Measurements from ENCODE around the gene TMIGD1. TPM values are rescaled to one million over a fixed set of nuclear protein-coding genes. Genes with fewer than 3 reads are reported as not detected.

TMIGD1 gene
- total and polyA plus RNA-seq, 2 donors (not counting 1 experiment from before 2014, with no cell fraction given), result not detected

DNA sequence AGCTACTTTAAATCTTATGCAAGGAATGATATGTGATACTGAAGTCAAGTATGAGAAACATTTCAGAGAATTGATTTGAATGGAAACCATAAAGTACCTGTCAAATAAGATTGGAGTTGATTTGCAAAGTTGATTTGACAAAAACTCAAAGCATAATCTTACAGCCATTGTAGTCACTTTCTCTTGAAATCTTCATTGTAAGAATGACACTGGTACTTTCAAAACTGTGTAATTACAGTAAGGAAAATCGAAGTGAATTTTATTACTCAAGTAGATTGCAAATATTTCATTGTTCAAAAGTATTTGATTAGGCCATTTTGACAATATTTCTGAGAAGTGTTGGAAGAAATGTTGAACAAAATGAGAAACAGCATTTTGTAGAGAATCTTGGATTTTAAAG lies 48.5 kb upstream of the TMIGD1 start:
- Histone ChIP-seq H3K27ac (ENCODE audit: low read length in 2 of 2) (no peak overlapping the region), H3K27me3 (replicated peaks in 1 of 4; ENCODE audit: control extremely low read depth in 1 of 4, control insufficient read depth in 3 of 4, insufficient read depth in 4 of 4, low read length in 3 of 4) (peaks cover 0 to 22% (median 20%) of the 10 kb centered on the region in 4 experiments), H3K4me3 (ENCODE audit: control extremely low read depth in 1 of 5, extremely low read depth in 1 of 5, insufficient read depth in 1 of 5, low read depth in 2 of 5, low read length in 4 of 5) (no peak overlapping the region), H3K4me1 (ENCODE audit: control insufficient read depth in 2 of 2, insufficient read depth in 2 of 2, low read length in 2 of 2) (peaks cover 17 to 19% of the 10 kb centered on the region in 2 donors), H3K4me2 (replicated peaks; ENCODE audit: low read depth, low read length, poor library complexity, severe bottlenecking) (no peak overlapping the region), H3K9me3 (ENCODE audit: control extremely low read depth in 1 of 3, control insufficient read depth in 2 of 3, insufficient read depth in 1 of 3, low read length in 2 of 3) (no peaks in the 10 kb centered on the region), H4K20me1 (ENCODE audit: control insufficient read depth, insufficient read depth, low read length, poor library complexity, severe bottlenecking) (peaks cover 14% of the 10 kb centered on the region), H3K36me3 (replicated peaks in 1 of 2; ENCODE audit: control extremely low read depth in 1 of 2, control insufficient read depth in 1 of 2, extremely low read depth in 1 of 2, insufficient read depth in 2 of 2, low read length in 1 of 2) (no peaks in the 10 kb centered on the region), H3K79me2 (ENCODE audit: control insufficient read depth, insufficient read depth, low read length) (no peaks in the 10 kb centered on the region), H2AFZ (ENCODE audit: insufficient read depth, low read depth, low read length, poor library complexity, severe bottlenecking) (no peak overlapping the region), H3K9ac (ENCODE audit: low read length) (no peak overlapping the region)
- H3K4me3 Mint-ChIP-seq, result no peak overlapping the region
- intact Hi-C loops (cut with micrococcal nuclease), result no loop called here
- WGBS (ENCODE audit: insufficient coverage), result no CpG with 5 or more reads among the region's 1 CpG
- no peaks in the 10 kb centered on the region for H3K9me3 Mint-ChIP-seq (ENCODE audit: insufficient read depth)
- no peak for TF ChIP-seq EZH2 (IDR thresholded peaks at IDR 0.05; ENCODE audit: borderline replicate concordance, insufficient read depth, low read depth, low read length, poor library complexity, severe bottlenecking)
- TF ChIP-seq, protein P1, sequence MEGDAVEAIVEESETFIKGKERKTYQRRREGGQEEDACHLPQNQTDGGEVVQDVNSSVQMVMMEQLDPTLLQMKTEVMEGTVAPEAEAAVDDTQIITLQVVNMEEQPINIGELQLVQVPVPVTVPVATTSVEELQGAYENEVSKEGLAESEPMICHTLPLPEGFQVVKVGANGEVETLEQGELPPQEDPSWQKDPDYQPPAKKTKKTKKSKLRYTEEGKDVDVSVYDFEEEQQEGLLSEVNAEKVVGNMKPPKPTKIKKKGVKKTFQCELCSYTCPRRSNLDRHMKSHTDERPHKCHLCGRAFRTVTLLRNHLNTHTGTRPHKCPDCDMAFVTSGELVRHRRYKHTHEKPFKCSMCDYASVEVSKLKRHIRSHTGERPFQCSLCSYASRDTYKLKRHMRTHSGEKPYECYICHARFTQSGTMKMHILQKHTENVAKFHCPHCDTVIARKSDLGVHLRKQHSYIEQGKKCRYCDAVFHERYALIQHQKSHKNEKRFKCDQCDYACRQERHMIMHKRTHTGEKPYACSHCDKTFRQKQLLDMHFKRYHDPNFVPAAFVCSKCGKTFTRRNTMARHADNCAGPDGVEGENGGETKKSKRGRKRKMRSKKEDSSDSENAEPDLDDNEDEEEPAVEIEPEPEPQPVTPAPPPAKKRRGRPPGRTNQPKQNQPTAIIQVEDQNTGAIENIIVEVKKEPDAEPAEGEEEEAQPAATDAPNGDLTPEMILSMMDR (IDR thresholded peaks at IDR 0.05), result no peak
- ChIA-PET POLR2A (no interaction called here), CTCF (no interaction called here)
- ATAC-seq (ENCODE audit: low read depth) (no peak), DNase-seq (no peak)
- H3K27me3 Mint-ChIP-seq, result peaks cover 32% of the 10 kb centered on the region
- no peak overlapping the region for H3K27ac Mint-ChIP-seq
- peaks cover 28% of the 10 kb centered on the region for H3K4me1 Mint-ChIP-seq

DNA sequence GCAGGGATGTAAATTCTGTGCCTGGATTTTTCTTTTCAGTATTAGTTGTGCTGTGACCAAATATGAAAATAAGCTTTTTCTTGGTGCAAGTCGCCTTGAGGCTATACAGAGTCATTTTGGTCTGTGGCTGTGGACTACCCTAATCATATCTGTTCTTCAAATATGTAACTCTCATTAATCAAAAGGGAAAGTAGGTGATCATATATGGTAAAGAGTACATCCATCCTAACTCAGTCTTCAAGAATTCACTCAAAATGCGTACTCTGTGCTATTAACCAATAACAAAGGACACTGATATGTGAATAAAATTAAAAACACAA lies 47.4 kb upstream of the TMIGD1 start:
- H3K9me3 ChIP-seq (ENCODE audit: control extremely low read depth in 1 of 3, control insufficient read depth in 2 of 3, insufficient read depth in 1 of 3, low read length in 2 of 3), result no peaks in the 10 kb centered on the region
- Mint-ChIP-seq H3K4me3 (no peak overlapping the region), H3K4me1 (peaks cover 28% of the 10 kb centered on the region), H3K27ac (no peak overlapping the region), H3K27me3 (peaks cover 41% of the 10 kb centered on the region), H3K9me3 (ENCODE audit: insufficient read depth) (no peaks in the 10 kb centered on the region)
- ChIA-PET POLR2A (no interaction called here), CTCF (interaction anchor here (0.6 to 1.0 kb wide), 3 partner anchors 16 to 46 kb away, joined by 4 to 5 read pairs (median 4); no protein-coding TSS in a partner anchor)
- no peak overlapping the region for H2AFZ ChIP-seq (ENCODE audit: insufficient read depth, low read depth, low read length, poor library complexity, severe bottlenecking)
- peaks cover 17 to 19% of the 10 kb centered on the region in 2 donors for H3K4me1 ChIP-seq (ENCODE audit: control insufficient read depth in 2 of 2, insufficient read depth in 2 of 2, low read length in 2 of 2)
- DNase-seq (no peak), ATAC-seq (ENCODE audit: low read depth) (no peak)
- H3K4me2 ChIP-seq (replicated peaks; ENCODE audit: low read depth, low read length, poor library complexity, severe bottlenecking), result no peak overlapping the region
- no peaks in the 10 kb centered on the region for H3K36me3 ChIP-seq (replicated peaks in 1 of 2; ENCODE audit: control extremely low read depth in 1 of 2, control insufficient read depth in 1 of 2, extremely low read depth in 1 of 2, insufficient read depth in 2 of 2, low read length in 1 of 2)
- no peak overlapping the region for H3K27ac ChIP-seq (ENCODE audit: low read length in 2 of 2)
- TF ChIP-seq EZH2 (IDR thresholded peaks at IDR 0.05; ENCODE audit: borderline replicate concordance, insufficient read depth, low read depth, low read length, poor library complexity, severe bottlenecking), result no peak
- TF ChIP-seq, protein P1 (IDR thresholded peaks at IDR 0.05), result no peak
- no CpG with 5 or more reads among the region's 2 CpGs for WGBS (ENCODE audit: insufficient coverage)
- H3K27me3 ChIP-seq (replicated peaks in 1 of 4; ENCODE audit: control extremely low read depth in 1 of 4, control insufficient read depth in 3 of 4, insufficient read depth in 4 of 4, low read length in 3 of 4), result peaks cover 0 to 32% (median 30%) of the 10 kb centered on the region in 4 experiments
- intact Hi-C loops (cut with micrococcal nuclease), result no loop called here
- H3K79me2 ChIP-seq (ENCODE audit: control insufficient read depth, insufficient read depth, low read length), result no peaks in the 10 kb centered on the region
- H3K9ac ChIP-seq (ENCODE audit: low read length), result no peak overlapping the region
- peak overlapping the region in 1 of 5 experiments; percentile 97 for H3K4me3 ChIP-seq (ENCODE audit: control extremely low read depth in 1 of 5, extremely low read depth in 1 of 5, insufficient read depth in 1 of 5, low read depth in 2 of 5, low read length in 4 of 5)
- H4K20me1 ChIP-seq (ENCODE audit: control insufficient read depth, insufficient read depth, low read length, poor library complexity, severe bottlenecking), result peaks cover 14% of the 10 kb centered on the region
